ENCODE measurements around the gene TSPAN3. TPM values are rescaled to one million over a fixed set of nuclear protein-coding genes. Genes with fewer than 3 reads are reported as not detected.

TSPAN3 gene
- 60.8 TPM for total RNA-seq

DNA sequence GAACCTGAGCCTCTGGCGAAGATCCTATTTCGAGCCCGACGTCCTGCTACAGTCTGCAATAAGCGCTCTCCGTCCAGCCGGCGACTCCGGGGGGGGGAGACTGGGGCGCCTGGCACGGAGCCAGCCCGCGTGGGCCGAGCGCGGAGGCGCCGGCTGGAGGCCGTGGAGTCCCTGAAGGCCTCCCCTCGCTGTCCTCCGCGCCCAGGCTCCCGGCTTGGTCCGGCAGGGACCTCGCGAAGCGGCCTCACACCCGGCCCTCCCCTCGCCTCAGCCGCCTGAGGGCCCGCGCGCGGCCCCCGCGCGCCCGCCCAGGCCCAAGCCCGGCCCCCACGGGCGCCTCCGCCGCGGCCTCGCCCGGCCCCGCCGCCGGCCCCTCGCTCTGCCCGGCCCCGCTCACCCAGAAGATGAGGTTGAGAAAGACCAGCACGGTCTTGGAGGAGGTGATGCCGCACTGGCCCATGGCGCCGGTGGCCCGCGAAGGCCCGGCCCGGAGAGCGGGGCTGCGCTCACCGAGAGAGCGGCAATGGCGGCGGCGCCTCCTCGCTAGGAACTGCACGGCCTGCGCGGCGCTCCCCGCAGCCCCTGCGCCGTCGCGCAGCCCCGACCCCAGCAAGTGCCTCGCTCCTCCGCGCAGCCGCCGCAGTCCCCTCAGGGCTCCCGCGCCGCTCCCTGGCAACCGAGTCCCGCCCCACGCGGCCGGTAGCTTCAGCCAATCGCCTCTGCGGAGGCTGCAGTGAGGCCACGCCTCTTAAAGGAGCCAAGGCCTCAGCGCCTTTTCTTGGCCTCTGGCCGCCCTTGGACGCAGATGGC, at the start of gene TSPAN3:
Gene TSPAN3, minus strand, starts transcription at position 615 of the 810 bp plus-strand sequence. Its CDS starts 155 bp downstream, at position 460.
- peak; percentile 89 for ATAC-seq

DNA sequence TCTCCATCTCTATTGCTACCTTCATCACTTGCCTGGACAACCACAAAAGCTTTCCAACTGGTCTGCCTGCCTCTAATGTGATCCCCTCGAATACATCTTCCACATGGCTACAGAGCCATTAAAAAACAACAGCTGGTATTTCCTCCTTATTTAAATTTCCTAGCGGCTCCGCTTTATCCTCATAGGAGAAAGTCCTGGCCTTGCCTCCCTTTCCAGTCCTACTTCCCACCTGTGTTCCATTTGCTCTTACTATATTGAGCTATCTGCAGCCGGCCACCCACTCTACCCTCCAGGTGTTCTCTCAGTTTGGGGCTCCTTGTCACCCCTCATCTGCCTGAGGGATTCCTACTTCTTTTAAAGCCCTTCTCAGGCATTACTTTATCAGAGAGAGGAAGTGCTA, 49.7 kb upstream of the TSPAN3 start:
- no peak for ATAC-seq

- no peak for ATAC-seq
Observed at GRCh38 chr15:77119446-77119845, 48.5 kb upstream of the TSPAN3 start.

DNA sequence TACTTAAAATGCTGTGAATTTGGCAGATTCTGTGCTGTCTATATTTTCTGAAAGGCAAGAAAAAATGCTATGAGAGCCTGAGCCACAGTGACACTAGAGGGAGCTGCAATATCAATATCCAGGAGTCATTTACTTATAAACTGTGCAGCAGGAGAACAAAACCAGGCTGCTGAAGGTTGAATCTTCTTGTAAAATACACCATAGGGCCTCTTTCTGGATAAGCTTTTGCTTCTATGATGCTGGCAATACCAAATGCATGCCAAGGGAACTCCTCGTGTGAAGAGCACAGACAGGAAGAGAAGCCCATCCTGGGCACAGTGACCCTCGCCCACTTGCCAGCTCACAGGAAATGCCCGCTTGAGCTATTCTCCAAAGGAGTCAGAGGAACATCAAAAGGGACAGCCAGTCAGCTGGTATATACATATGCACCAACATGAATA, 48.0 kb upstream of the TSPAN3 start:
- peak; percentile 64 for ATAC-seq

- no peak for ATAC-seq
Observed at GRCh38 chr15:77115179-77115578, 44.3 kb upstream of the TSPAN3 start.

DNA sequence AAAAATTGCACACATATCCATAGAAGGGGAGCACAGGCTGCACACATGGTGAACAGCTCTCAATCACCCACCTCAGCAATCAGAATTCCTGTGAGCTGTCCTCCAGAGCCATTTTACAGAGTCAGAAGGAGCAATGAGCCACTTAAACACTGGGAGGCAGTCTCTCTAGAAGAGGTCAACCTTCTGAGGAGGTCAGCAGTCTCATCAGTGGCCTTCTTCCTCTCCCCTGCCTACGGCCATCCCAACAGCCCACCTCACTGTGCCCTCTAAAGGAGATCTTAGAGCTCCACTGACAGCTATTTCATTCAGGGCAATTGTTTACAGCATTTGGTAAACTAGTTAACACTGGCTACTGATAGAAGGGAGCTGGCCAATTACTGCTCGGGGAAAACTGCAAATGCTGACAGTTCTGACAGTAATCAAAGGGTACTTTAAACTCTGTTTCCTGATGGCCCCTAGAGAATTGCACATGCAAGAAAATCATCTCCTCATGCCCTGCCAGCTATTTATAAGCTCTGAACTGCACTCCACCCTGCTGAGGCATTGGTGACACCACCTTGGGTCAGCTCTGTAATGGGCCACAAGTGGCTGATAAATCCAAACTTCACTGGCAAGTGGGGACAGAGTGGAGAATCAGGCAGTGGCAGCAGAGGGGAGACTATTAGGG, 42.1 kb upstream of the TSPAN3 start:
- no peak for ATAC-seq

GRCh38 chr15:77111789-77112188, 40.9 kb upstream of the TSPAN3 start:
- no peak for ATAC-seq

- ATAC-seq: peak; percentile 55
Observed at GRCh38 chr15:77107531-77108355, 36.8 kb upstream of the TSPAN3 start.

DNA sequence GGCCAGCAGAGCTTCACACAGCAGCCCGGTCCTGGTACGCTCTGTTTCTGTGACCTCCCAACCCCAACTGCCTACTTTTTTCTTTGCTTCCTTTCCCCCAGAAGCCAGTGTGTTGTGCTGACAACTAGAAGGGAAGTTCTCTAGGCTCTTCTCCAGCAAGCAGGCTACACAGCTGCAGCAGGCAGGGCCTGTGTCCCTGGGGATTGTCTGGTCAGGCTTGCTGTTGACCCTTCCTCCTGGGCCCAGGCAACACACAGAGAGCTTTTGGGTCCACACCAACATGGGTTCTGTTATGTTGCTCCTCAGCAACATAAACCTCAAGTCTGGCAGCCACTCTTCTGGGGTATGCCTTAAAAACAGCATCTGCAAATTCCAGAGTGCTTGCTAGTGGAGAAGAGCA, 36.2 kb upstream of the TSPAN3 start:
- ATAC-seq: no peak

GRCh38 chr15:77104155-77104554, 33.2 kb upstream of the TSPAN3 start:
- ATAC-seq: peak; percentile 50

- no peak for ATAC-seq
Observed at GRCh38 chr15:77099741-77100463, 29.0 kb upstream of the TSPAN3 start.

DNA sequence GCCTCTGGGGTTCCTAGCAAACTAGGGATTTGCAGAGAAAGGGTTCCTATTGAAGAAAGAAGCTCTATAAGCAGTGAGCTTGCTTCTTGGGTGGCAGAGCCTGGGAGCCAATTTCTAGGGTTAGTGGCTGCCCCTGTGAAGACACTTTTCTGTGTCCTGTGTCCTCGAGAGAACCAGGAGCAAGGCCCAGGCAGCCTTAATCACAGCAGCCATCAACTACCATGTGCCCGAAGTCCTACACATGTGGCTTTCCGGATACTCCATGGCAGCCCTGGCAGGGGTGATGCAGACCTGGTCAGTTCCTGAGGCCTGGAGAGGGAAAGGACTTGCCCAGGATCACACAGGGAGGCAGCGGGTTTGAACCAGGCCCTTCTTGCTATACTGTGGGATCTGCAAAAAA, 27.7 kb upstream of the TSPAN3 start:
- no peak for ATAC-seq

- ATAC-seq: no peak
Observed at GRCh38 chr15:77097921-77098320, 27.0 kb upstream of the TSPAN3 start.

DNA sequence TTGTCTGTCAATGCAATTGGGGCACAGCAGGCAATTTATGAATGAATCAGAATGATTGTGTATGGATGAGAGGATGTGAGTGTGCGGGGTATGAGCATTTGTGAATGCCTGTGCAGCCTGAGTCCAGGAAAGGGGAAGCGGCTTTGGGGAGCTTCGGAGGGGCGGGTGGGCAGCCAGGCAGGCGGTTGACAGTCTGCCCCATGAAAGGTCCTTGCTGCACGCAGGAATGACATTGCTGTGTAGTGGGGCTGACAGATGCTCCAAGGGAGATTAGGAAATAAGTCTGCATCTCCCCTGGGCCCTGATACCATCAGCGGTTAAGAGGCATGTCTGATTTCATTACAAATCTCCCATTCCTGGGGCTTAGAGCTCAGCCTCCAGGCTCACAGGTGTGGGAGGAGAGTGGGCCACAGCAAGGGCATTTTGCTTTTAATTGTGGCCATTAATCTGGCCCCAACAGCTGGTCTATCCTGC, 26.4 kb upstream of the TSPAN3 start:
- ATAC-seq: no peak

DNA sequence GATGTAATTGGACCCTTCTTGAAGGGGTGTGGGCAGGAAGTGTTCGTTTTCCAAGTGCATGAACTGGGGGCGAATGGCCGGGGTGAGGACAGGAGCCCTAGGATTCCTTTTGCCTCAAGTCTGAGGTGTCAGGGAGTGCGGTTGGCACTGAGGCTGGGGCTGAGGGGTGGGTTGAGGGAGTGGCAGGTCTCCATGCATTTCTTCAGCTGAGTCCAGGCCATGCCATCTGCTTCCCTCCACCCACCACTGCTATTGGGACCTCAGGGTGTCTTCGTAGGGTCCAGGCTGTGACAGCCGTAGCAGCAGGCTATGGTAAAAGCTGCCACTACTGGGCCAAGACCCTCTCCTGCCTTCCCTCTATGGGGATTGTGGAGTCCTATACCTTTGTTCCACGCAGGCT, 25.6 kb upstream of the TSPAN3 start:
- ATAC-seq: no peak

DNA sequence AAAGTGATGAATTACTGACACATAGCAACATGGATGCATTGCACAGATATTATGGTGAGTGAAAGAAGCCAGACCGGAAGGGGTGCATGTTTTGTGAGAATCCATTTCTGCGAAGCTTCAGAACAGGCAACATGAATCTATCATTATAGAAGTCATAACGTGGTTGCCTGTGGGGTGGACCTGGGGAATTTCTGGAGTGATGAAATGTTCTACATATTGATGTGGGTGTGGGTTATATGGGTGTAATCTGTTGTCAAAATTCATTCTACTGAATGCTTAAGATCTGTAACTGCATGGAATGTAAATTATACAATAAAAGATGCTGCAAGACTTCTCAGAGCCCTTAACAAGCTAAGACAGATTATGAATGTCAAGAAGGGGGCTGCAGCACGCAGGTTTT, 25.2 kb upstream of the TSPAN3 start:
- ATAC-seq: no peak

GRCh38 chr15:77094397-77095030, 23.6 kb upstream of the TSPAN3 start:
- no peak for ATAC-seq

- ATAC-seq: no peak
Observed at GRCh38 chr15:77093436-77093835, 22.5 kb upstream of the TSPAN3 start.

DNA sequence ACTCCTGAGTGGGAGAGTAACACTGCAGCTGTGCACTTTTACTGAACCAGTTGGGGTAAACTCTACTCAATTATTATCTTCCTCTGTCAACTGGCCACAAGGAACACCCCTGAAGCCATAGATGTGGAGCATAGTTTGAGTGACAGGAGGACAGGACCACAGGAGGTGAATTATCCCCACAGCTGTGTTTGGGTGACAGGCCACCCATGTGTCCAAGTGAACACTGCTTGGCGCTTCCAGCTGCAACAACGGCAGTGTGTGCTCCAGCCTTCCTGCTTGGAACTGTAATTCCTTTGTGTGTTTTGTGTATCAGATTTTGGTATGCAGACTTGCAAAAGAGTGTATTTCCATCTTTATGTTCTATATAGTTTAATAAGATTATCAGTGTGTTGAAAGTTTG, 20.2 kb upstream of the TSPAN3 start:
- ATAC-seq: no peak

DNA sequence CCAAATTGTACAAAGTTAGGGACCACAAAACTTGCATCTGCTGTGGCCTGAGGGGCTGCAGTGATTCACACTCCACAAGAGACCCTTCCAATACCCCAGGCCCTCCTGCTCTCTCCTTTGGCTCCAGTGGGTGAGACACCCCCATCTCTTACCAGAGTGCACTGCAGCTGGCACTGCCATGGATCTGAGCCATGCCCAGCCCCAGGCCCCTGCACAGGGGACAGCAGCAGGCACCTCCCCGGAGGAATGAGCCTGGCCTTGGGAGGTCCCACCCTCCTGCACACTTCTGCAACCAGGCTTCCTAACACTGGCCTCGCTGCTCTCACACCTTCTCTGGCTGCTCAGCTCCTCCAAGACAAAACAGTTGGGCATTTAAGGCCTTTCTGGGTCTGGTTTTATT, 16.3 kb upstream of the TSPAN3 start:
- ATAC-seq: no peak

GRCh38 chr15:77085297-77085696, 14.4 kb upstream of the TSPAN3 start:
- ATAC-seq: peak; percentile 56

GRCh38 chr15:77084436-77084835, 13.5 kb upstream of the TSPAN3 start:
- ATAC-seq: peak; percentile 6

Data from esophagus mucosa (tissue), 1 donor.